HG02840 (cell line): Measurements from ENCODE around the gene ATP2A1.
"Not testable (repeated sequence)": the region's sequence is repeated elsewhere in the genome, so short reads cannot be mapped to it uniquely, and the experiment has no call there.

Experiments
- ATAC-seq: cut with Tn5 transposase; IDR thresholded peaks from one replicate; pipeline ENCODE4 v1.9.1; 2021; ENCODE audit warnings: mild to moderate bottlenecking, moderate library complexity, moderate number of reproducible peaks; ENCODE audit not compliant: unreplicated experiment, low FRiP score

ATP2A1 gene

DNA sequence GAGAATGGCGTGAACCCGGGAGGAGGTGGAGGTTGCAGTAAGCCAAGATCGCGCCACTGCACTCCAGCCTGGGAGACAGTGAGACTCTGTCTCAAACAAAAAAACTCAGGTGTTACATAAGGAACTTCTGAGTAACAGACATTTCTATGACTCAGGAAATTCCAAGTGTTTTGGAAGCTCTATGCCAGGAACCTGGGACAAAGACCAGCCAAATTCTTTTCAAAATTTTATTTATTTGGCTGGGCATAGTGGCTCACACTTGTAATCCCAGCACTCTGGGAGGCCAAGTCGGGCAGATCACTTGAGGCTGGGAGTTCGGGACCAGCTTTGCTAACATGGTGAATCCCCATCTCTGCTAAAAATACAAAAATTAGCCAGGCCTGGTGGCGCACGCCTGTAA, 19.9 kb upstream of the ATP2A1 start:
- no peak for ATAC-seq

DNA sequence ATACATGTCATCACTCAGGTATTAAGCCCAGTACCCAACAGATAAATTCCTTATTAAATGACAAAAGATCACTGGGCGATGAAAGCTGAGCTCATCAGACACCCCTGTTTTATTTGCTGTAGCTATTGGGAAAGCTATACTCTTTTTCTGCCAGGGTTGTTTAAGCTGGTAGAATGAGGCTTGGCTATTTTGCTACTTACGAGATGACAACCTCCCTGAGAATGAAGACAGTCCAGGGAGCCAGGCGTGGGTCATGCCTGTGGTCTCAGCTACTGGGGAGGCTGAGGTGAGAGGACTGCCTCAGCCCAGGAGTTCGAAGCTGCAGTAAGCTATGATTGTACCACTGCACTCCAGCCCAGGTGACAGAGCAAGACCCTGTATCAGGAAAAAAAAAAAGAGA, 19.0 kb upstream of the ATP2A1 start:
- ATAC-seq: no peak

- no peak for ATAC-seq
Measured at GRCh38 chr16:28863929-28864793, 14.1 kb upstream of the ATP2A1 start.

- ATAC-seq: no peak
Measured at GRCh38 chr16:28865001-28865688, 13.1 kb upstream of the ATP2A1 start.

- ATAC-seq: no peak
Measured at GRCh38 chr16:28865722-28866453, 12.4 kb upstream of the ATP2A1 start.

DNA sequence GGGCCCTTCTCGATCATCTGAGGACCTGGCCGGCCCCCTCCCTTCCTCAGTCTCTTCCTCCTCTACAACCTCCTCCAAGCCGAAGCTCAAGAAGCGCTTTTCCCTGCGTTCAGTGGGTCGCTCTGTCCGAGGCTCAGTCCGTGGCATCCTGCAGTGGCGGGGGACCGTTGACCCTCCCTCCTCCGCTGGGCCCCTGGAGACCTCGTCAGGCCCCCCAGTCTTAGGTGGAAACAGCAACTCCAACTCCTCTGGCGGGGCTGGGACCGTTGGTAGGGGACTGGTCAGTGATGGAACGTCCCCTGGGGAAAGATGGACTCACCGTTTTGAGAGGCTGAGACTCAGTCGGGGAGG, 11.9 kb upstream of the ATP2A1 start:
- ATAC-seq: no peak

DNA sequence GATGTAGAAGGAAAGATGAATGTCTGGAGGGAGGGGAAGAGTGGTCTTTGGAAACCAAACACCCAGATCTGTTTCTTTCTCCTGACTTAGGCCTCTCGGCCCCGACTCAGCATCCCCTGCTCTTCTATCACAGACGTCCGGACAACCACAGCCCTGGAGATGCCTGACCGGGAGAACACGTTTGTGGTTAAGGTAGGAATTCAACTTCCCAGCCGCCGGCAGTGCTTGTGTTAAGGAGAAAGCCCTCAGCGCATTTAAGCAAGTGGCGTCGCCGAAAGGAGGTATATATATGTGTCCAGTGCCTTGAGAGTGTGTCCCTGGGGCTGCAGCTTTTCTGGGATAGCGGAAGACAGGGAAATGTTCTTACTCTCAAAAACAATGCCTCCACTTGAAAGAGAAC, 11.0 kb upstream of the ATP2A1 start:
- no peak for ATAC-seq

GRCh38 chr16:28867646-28868045, 10.6 kb upstream of the ATP2A1 start:
- not testable (repeated sequence) for ATAC-seq

DNA sequence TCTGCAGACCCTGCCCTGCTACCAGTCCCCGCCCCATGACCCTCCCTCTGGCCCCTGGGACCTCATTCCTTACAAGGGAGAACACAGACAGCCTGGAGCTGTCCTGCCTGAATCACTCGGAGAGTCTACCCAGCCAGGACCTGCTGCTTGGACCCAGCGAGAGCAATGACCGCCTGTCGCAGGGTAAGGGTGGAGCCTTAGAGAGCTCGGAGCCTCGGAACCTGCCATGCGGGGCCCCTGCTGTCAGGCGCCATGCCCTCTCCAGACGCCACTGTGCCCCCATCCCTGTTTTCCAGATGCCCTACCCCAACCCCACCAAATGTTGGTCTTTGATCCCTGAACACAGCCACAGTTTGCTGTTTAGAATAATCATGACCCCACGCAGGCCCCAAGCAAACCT, 9.1 kb upstream of the ATP2A1 start:
- no peak for ATAC-seq

GRCh38 chr16:28872952-28873351, 5.3 kb upstream of the ATP2A1 start:
- no peak for ATAC-seq

GRCh38 chr16:28873543-28874201, 4.6 kb upstream of the ATP2A1 start:
- ATAC-seq: no peak

DNA sequence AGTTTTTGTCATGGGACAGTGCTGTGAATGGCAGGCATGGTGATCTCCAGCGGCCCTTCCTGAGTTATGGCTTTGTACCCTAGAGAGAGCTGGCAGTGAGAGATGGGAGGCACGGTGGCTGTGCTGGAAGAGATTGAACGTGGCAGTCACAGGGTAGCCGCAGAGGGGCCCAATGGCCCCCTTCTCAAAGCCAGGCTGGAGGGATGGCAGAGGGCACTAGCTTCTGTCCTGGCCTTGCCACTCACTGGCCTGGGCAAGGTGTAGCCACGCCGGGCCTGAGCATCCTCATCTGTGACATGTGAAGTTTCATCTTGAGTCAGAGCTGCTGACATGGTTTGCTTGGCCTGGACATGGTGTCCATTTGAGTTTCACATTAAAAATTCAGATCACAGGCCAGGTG, 3.9 kb upstream of the ATP2A1 start:
- ATAC-seq: no peak

- ATAC-seq: no peak
Measured at GRCh38 chr16:28875134-28876018, 2.9 kb upstream of the ATP2A1 start.

DNA sequence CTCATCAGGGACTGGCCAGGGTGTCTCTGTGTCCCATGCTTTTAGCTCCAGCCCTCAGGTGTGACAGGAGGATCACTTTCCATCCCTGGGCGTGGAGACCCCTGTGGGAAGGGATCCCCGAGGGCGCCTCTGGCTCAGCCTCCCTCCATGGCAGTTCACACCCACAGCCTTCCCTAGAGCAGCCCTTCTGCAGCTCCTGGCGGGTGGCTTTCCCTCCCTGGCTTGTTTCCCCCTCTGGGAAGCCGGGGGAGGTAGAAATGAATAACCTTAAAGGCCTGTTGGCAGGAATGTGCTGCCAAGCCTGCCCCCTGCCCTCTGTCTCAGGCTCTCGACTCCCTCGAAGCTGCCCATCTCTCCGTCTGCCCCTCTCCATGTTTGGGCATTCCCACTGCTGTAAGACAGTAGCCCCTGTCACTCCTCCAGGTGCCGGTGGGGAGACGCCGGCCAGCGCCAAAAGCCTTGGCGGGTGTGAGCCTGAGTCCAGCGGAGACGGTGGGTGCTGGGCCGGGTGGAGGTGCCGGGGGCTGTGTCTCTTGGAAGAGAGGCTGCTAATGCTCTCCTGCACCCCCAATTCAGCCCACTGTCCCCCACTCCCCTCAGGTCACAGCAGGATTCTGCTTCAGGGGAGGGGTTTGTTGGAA, 2.1 kb upstream of the ATP2A1 start:
- no peak for ATAC-seq

- ATAC-seq: no peak
Measured at GRCh38 chr16:28876973-28877654, 1.2 kb upstream of the ATP2A1 start.

GRCh38 chr16:28877655-28878000, 660 bp upstream of the ATP2A1 start:
- ATAC-seq: no peak

- ATAC-seq: peak; percentile 5
Measured at GRCh38 chr16:28879261-28879840, 1.1 kb downstream of the ATP2A1 start.

- peak; percentile 74 for ATAC-seq
Measured at GRCh38 chr16:28879841-28880588, 1.7 kb downstream of the ATP2A1 start.
